ENCODE results near the gene TLR5.

The TLR5 gene

DNA sequence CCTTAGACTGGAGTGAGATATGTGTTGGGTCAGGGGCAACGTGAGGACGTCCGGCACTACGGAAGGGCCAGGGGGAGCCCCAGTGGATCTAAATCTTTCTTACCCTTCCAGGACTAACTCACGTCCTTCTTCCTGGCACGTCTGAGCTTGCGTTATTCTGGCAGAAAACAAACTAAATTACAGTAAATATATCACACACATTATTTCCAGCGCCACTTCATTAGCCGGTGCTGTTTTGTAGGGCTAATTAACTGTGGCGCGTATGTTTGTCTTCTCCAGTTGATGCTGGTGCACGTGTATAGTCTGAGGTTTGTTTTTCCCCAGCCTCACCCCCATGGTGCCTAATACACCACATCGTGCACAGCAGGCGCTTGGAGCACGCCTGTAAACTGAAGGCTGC lies 59.2 kb downstream of the TLR5 start:
- TF ChIP-seq CTCF (IDR thresholded peaks at IDR 0.05; ENCODE audit: poor library complexity, severe bottlenecking), result no peak
- H3K4me1 ChIP-seq (ENCODE audit: insufficient read depth, poor library complexity, severe bottlenecking), result no peaks in the 10 kb centered on the region
- H3K27ac ChIP-seq (ENCODE audit: poor library complexity, severe bottlenecking), result no peak overlapping the region
- no peaks in the 10 kb centered on the region for H3K9me3 ChIP-seq (ENCODE audit: severe bottlenecking)
- no peak overlapping the region for H3K4me3 ChIP-seq (ENCODE audit: severe bottlenecking)
- H3K27me3 ChIP-seq (ENCODE audit: insufficient read depth, poor library complexity, severe bottlenecking), result no peaks in the 10 kb centered on the region
- DNase-seq (ENCODE audit: low spot score) (no peak), ATAC-seq (ENCODE audit: low read depth) (no peak)
- H3K36me3 ChIP-seq (ENCODE audit: low read depth), result no peaks in the 10 kb centered on the region

DNA sequence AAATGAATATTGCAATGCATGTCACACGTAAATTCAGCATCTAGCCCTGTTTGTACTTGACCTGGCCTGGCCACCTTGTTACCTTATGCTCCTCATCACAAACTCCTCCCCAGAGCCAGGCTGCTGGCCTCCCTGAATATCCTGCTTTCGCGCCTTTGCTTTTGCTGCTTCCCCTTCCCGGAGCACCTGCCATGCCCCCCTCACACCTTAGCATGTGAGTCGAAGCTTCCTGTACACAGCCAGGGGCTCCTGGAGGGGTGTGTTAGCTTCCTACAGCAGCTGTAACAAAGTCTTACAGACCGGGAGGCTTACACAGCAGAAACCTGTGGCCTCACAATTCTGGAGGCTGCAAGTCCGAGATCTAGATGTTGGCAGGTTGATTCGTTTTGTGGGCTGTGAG lies 60.1 kb downstream of the TLR5 start:
- no peaks in the 10 kb centered on the region for H3K4me1 ChIP-seq (ENCODE audit: insufficient read depth, poor library complexity, severe bottlenecking)
- DNase-seq (ENCODE audit: low spot score) (no peak), ATAC-seq (ENCODE audit: low read depth) (no peak)
- no peaks in the 10 kb centered on the region for H3K9me3 ChIP-seq (ENCODE audit: severe bottlenecking)
- no peak for TF ChIP-seq CTCF (IDR thresholded peaks at IDR 0.05; ENCODE audit: poor library complexity, severe bottlenecking)
- H3K36me3 ChIP-seq (ENCODE audit: low read depth), result no peaks in the 10 kb centered on the region
- no peak overlapping the region for H3K4me3 ChIP-seq (ENCODE audit: severe bottlenecking)
- no peak overlapping the region for H3K27ac ChIP-seq (ENCODE audit: poor library complexity, severe bottlenecking)
- no peaks in the 10 kb centered on the region for H3K27me3 ChIP-seq (ENCODE audit: insufficient read depth, poor library complexity, severe bottlenecking)

DNA sequence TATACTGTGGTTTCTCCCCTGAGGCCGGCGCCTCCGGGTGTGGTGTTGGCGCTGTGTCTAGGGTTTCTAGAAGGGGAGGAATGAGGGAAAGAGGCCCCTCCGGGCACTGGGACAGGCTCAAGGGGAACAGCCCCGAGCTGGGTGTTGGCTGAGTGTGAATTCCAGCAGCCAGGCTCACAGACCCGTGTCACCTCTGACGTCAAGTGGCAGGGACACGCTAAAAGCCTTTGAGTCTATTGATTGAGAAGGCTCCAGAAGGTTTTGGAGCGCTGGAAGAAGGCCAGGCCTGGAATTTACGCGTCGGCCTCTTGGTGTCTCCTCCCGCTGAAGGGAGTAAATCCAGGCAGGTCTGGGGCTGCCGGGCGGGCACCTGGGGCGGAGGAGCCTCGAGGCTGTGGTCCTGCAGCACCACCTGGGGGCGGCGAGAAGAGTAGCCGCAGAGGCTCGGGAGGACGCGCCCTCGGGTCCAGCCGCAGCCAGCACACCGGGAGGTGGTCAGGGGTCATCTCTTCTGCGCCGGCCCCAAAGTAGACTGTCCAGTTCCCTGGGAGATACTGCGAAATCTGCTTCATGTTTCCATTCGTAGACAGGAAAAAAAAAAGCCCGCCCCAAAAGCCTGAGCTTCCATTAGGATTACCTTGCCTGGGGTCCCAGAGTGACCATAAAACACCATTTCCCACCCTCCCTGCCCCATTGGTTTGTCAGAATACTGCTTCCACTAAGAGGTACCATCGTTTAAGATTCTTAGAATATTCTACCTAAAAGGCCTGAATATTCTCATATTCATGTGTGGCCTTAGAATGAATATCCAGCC lies 61.7 kb downstream of the TLR5 start:
- ATAC-seq (ENCODE audit: low read depth) (peak; percentile 95), DNase-seq (ENCODE audit: low spot score) (peak; percentile 84)
- Histone ChIP-seq H3K4me1 (ENCODE audit: insufficient read depth, poor library complexity, severe bottlenecking) (no peaks in the 10 kb centered on the region), H3K9me3 (ENCODE audit: severe bottlenecking) (no peaks in the 10 kb centered on the region), H3K27me3 (ENCODE audit: insufficient read depth, poor library complexity, severe bottlenecking) (no peaks in the 10 kb centered on the region), H3K4me3 (ENCODE audit: severe bottlenecking) (no peak overlapping the region), H3K36me3 (ENCODE audit: low read depth) (no peaks in the 10 kb centered on the region), H3K27ac (ENCODE audit: poor library complexity, severe bottlenecking) (no peak overlapping the region)
- TF ChIP-seq CTCF (IDR thresholded peaks at IDR 0.05; ENCODE audit: poor library complexity, severe bottlenecking), result peak; percentile 74

DNA sequence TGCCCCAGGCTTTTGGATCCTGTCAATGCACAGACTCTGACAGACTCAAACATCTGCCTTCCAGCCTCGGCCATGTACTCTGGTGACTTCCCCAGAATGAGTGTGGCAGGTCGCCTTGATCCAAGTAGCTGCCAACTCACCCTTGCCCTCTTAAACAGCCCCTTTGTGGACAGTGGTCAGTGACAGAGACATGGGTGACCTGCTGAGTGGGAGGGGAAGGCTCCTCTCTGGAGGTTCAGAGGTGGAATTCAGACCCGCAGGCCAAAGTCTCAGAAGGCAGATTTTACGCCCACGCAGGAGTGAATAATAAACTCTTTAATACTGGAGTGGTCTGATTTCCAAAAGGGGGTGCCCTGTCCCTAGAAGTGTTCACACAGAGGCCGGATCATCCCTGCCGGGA lies 63.5 kb downstream of the TLR5 start:
- TF ChIP-seq CTCF (IDR thresholded peaks at IDR 0.05; ENCODE audit: poor library complexity, severe bottlenecking), result no peak
- no peaks in the 10 kb centered on the region for H3K4me1 ChIP-seq (ENCODE audit: insufficient read depth, poor library complexity, severe bottlenecking)
- H3K4me3 ChIP-seq (ENCODE audit: severe bottlenecking), result no peak overlapping the region
- DNase-seq (ENCODE audit: low spot score) (no peak), ATAC-seq (ENCODE audit: low read depth) (no peak)
- H3K9me3 ChIP-seq (ENCODE audit: severe bottlenecking), result no peaks in the 10 kb centered on the region
- no peak overlapping the region for H3K27ac ChIP-seq (ENCODE audit: poor library complexity, severe bottlenecking)
- no peaks in the 10 kb centered on the region for H3K36me3 ChIP-seq (ENCODE audit: low read depth)
- no peaks in the 10 kb centered on the region for H3K27me3 ChIP-seq (ENCODE audit: insufficient read depth, poor library complexity, severe bottlenecking)

DNA sequence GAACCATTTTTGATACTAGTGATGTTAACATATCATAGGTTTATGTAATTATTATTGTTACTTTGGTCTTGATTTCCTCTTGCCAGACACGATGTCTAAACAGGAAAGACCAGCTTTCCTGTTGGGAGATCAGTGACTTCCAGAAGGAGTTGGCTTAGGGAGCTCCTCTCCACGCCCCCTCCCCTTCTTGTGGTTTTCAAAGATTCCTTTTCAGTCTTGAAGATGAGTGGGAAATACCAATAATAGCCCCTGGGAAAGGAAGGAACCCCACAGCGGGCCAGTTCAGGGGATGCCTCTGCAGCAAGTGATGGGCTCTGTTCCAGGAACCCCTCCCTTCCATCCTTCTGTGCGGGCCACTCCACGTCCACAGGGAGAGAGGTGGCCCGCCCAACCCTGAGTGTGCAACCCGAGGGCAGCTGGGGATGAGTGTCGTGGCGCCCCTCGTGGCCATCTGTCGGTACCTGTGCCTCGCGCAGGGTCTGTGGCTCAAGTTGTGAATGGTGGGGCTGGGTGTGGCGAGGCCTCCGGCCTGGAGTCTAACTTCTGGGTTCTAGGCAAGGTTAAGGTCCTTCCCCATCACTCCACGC lies 65.7 kb downstream of the TLR5 start:
- ATAC-seq (ENCODE audit: low read depth) (no peak), DNase-seq (ENCODE audit: low spot score) (no peak)
- H3K36me3 ChIP-seq (ENCODE audit: low read depth), result no peaks in the 10 kb centered on the region
- no peaks in the 10 kb centered on the region for H3K27me3 ChIP-seq (ENCODE audit: insufficient read depth, poor library complexity, severe bottlenecking)
- no peaks in the 10 kb centered on the region for H3K4me1 ChIP-seq (ENCODE audit: insufficient read depth, poor library complexity, severe bottlenecking)
- no peak overlapping the region for H3K27ac ChIP-seq (ENCODE audit: poor library complexity, severe bottlenecking)
- no peak overlapping the region for H3K4me3 ChIP-seq (ENCODE audit: severe bottlenecking)
- no peaks in the 10 kb centered on the region for H3K9me3 ChIP-seq (ENCODE audit: severe bottlenecking)
- no peak for TF ChIP-seq CTCF (IDR thresholded peaks at IDR 0.05; ENCODE audit: poor library complexity, severe bottlenecking)
